Measurements from ENCODE around the gene WFDC5. TPM values are rescaled to one million over a fixed set of nuclear protein-coding genes. Genes with fewer than 3 reads are reported as not detected.

The WFDC5 gene
- polyA plus RNA-seq, 1 of the 3 experiments (the other 2 are of a cell fraction), result 0.08 TPM

DNA sequence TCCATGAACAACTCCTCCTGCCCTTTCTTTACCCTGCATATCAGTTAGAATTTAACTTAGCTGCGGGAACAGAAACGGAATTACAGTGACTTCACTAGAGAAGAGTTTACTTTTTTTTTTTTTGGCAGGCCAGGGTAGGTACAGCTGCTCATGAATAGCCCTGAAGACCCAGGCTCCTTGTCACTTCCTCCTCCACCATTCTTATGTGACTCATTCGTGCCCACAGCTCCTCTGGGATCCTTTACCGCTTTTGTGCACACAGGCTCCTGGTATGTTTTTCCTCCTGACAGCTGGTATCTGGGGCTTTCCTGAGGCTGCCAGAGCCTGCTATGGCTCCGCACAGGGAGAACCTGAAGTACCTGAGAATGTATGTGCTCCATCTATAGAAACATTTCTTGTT, 10.2 kb downstream of the WFDC5 start (continued):
- TF ChIP-seq NRF1 (IDR thresholded peaks at IDR 0.05; ENCODE audit: low read depth, low read length) (no peak), RXRA (IDR thresholded peaks at IDR 0.05; ENCODE audit: borderline replicate concordance, low read depth) (0 out of 2 replicates have a peak, but pooled peaks have one; percentile 42)

DNA sequence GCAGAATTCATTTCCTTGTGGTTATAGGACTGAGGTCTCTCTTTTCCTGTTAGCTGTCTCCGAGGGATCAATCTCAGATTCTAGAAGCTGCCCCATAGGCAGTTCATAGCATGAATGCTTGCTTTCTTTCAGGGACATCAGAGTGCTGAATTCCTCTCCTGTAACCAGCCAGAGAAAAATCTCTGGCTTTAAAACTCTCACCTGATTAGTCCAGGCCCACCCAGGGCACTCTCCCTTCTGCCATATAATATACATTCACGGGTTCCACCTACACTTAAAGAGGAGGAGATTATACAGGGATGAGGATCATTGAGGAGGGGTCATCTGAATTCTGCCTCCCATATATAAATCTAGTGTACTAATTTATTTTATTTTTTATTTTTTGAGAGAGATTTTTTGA, 11.9 kb downstream of the WFDC5 start:
- Histone ChIP-seq H3K27ac (ENCODE audit: low read depth in 2 of 2, low read length in 1 of 2) (no peak overlapping the region), H3K4me1 (ENCODE audit: control insufficient read depth in 1 of 2, insufficient read depth in 2 of 2, low read depth in 1 of 2, low read length in 1 of 2) (peaks cover 0 to 2% of the 10 kb centered on the region in 2 experiments; a peak in 1 of 4 replicates), H2AFZ (ENCODE audit: low read depth) (no peak overlapping the region), H3K9me2 (no peaks in the 10 kb centered on the region), H3K9me3 (no peaks in the 10 kb centered on the region), H3K4me3 (ENCODE audit: low read depth in 2 of 2, low read length in 1 of 2) (no peak overlapping the region), H3K27me3 (ENCODE audit: insufficient read depth) (no peaks in the 10 kb centered on the region), H3K79me2 (ENCODE audit: insufficient read depth) (no peaks in the 10 kb centered on the region), H3K9ac (no peak overlapping the region), H3K36me3 (replicated peaks in 1 of 2; ENCODE audit: control insufficient read depth in 1 of 2, insufficient read depth in 2 of 2, low read length in 1 of 2) (no peaks in the 10 kb centered on the region), H4K20me1 (ENCODE audit: insufficient read depth) (no peaks in the 10 kb centered on the region), H3F3A (replicated peaks; ENCODE audit: insufficient read depth) (peaks cover 14% of the 10 kb centered on the region), H3K4me2 (no peak overlapping the region)
- DNase-seq, result no peak
- ChIA-PET CTCF (interaction anchor here (0.9 to 3.5 kb wide), 5 partner anchors 59 to 355 kb away, joined by 3 to 17 read pairs (median 5); no protein-coding TSS in a partner anchor), POLR2A (no interaction called here)
- no peak for TF ChIP-seq MEF2A (IDR thresholded peaks at IDR 0.05; ENCODE audit: borderline replicate concordance, low read depth)
- TF ChIP-seq, protein P1, sequence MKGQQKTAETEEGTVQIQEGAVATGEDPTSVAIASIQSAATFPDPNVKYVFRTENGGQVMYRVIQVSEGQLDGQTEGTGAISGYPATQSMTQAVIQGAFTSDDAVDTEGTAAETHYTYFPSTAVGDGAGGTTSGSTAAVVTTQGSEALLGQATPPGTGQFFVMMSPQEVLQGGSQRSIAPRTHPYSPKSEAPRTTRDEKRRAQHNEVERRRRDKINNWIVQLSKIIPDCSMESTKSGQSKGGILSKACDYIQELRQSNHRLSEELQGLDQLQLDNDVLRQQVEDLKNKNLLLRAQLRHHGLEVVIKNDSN (IDR thresholded peaks at IDR 0.05; ENCODE audit: borderline replicate concordance, low read depth), result no peak
- WGBS (ENCODE audit: low lambda C conversion rate), result 75% methylated on average over 2 of the region's 2 CpGs

DNA sequence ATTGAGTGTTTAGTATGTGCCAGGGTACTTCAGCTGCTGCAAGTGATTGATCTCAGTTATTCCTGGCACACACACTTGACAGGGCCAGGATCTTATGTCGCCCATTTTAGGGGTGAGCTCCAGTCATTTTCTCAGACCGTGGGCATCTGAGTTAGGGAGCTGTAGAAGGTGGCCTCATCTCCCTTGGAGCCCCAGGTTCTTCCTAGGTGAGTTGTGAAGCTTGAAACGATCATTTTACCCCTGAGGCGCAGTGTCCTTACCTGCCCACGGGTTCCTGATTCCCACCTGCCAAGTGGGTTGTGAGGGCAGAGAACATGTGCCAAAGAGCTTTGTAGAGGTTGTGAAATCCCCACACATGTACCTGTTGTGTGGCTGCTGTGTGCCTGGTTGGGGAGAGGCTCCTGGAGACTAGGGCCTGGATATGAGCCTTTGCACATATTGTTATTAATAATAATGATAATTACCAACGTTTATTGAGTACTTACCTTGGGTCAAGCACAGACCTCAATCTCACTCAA, 13.6 kb downstream of the WFDC5 start:
- H2AFZ ChIP-seq (ENCODE audit: low read depth), result no peak overlapping the region
- CTCF ChIA-PET, result interaction anchor here (3.2 to 7.4 kb wide), 2 partner anchors 57 to 190 kb away, joined by 18 to 113 read pairs; no protein-coding TSS in a partner anchor

DNA sequence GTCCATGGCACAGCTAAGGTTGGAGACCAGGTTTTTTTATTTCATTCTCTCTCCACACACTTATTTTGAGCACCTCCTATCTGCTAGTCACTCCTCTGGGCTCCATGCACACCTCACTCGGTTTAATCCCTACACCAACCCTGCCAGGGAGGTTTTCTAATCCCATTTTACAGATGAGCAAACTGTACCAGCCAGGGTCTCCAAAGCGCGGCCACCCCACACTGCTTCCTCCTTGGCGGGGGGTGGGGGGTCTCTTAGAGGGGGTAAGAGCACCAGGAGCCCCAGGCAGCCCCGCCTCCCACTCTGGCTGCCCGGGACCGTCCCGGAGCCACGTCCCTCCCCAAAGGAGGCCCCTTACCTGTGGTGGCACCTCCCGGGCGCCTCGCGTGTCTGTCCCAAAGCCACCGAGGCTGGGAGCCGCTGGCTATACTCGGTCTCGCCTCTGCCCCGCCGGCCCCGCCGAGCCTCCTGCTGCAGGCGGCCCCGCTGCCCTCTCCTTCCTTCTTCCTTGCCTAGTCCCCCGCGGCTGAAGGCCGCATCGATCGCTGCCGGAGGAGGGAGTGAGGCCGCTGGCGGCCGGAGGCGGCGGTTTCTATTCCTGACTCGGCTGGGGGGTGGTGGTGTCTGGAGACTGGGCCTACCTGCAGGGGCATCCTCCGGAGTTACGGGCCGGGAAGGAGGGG, 14.3 kb downstream of the WFDC5 start, which contains the start of gene KCNS1:
KCNS1 (minus strand) TSS at position 565 of the 683 bp plus-strand sequence. CDS start 1,891 bp downstream, outside the sequence.
- no peak within 1 kb of the TSS for H3K27ac ChIP-seq (ENCODE audit: low read depth in 2 of 2, low read length in 1 of 2)
- H3K9me2 ChIP-seq, result no peaks in the 10 kb centered on the region
- no peaks in the 10 kb centered on the region for H3K36me3 ChIP-seq (replicated peaks in 1 of 2; ENCODE audit: control insufficient read depth in 1 of 2, insufficient read depth in 2 of 2, low read length in 1 of 2)
- 61% methylated on average over 22 of the region's 38 CpGs for WGBS (ENCODE audit: low lambda C conversion rate)
- no peak within 1 kb of the TSS for H3K4me3 ChIP-seq (ENCODE audit: low read depth in 2 of 2, low read length in 1 of 2)
- H4K20me1 ChIP-seq (ENCODE audit: insufficient read depth), result no peaks in the 10 kb centered on the region
- H2AFZ ChIP-seq (ENCODE audit: low read depth), result no peak within 1 kb of the TSS
- no peak within 1 kb of the TSS for H3K4me2 ChIP-seq
- H3K9me3 ChIP-seq, result no peaks in the 10 kb centered on the region
- H3K27me3 ChIP-seq (ENCODE audit: insufficient read depth), result no peaks in the 10 kb centered on the region
- peaks cover 14% of the 10 kb centered on the region for H3F3A ChIP-seq (replicated peaks; ENCODE audit: insufficient read depth)
- peak; percentile 40 for DNase-seq
- H3K4me1 ChIP-seq (ENCODE audit: control insufficient read depth in 1 of 2, insufficient read depth in 2 of 2, low read depth in 1 of 2, low read length in 1 of 2), result peaks cover 0 to 4% of the 10 kb centered on the region in 2 experiments; a peak in 1 of 4 replicates
- TF ChIP-seq FOSL2 (IDR thresholded peaks at IDR 0.05; ENCODE audit: borderline replicate concordance, low read depth), result no peak
- ChIA-PET POLR2A (interaction anchor here (0.5 kb wide), 1 partner anchor 52 kb away, joined by 3 read pairs; no protein-coding TSS in a partner anchor), CTCF (interaction anchor here (1.0 to 7.4 kb wide), 5 partner anchors 11 to 191 kb away, joined by 3 to 113 read pairs (median 6); partner anchors contain the start of gene TOMM34)
- H3K9ac ChIP-seq, result no peak within 1 kb of the TSS
- no peaks in the 10 kb centered on the region for H3K79me2 ChIP-seq (ENCODE audit: insufficient read depth)

More for the DNA sequence above, 13.6 kb downstream of the WFDC5 start:
- no peak overlapping the region for H3K4me2 ChIP-seq
- H3K9me2 ChIP-seq, result no peaks in the 10 kb centered on the region
- no peaks in the 10 kb centered on the region for H3K27me3 ChIP-seq (ENCODE audit: insufficient read depth)
- WGBS (ENCODE audit: low lambda C conversion rate), result 74% methylated on average over 6 of the region's 6 CpGs
- no peak overlapping the region for H3K4me3 ChIP-seq (ENCODE audit: low read depth in 2 of 2, low read length in 1 of 2)
- POLR2A ChIA-PET, result no interaction called here
- no peak overlapping the region for H3K27ac ChIP-seq (ENCODE audit: low read depth in 2 of 2, low read length in 1 of 2)
- H3F3A ChIP-seq (replicated peaks; ENCODE audit: insufficient read depth), result peaks cover 14% of the 10 kb centered on the region
- no peaks in the 10 kb centered on the region for H3K79me2 ChIP-seq (ENCODE audit: insufficient read depth)
- no peak overlapping the region for H3K9ac ChIP-seq
- H3K9me3 ChIP-seq, result no peaks in the 10 kb centered on the region
- no peaks in the 10 kb centered on the region for H4K20me1 ChIP-seq (ENCODE audit: insufficient read depth)
- H3K36me3 ChIP-seq (replicated peaks in 1 of 2; ENCODE audit: control insufficient read depth in 1 of 2, insufficient read depth in 2 of 2, low read length in 1 of 2), result no peaks in the 10 kb centered on the region
- no peak for DNase-seq
- TF ChIP-seq TCF12 (IDR thresholded peaks at IDR 0.05) (no peak), MEF2A (IDR thresholded peaks at IDR 0.05; ENCODE audit: borderline replicate concordance, low read depth) (no peak), GABPA (IDR thresholded peaks at IDR 0.05; ENCODE audit: low read depth) (no peak)
- peaks cover 0 to 4% of the 10 kb centered on the region in 2 experiments; a peak in 1 of 4 replicates for H3K4me1 ChIP-seq (ENCODE audit: control insufficient read depth in 1 of 2, insufficient read depth in 2 of 2, low read depth in 1 of 2, low read length in 1 of 2)

Measured in SK-N-SH (cell line).